Measurements from ENCODE around the gene ARL4C. TPM values are rescaled to one million over a fixed set of nuclear protein-coding genes. Genes with fewer than 3 reads are reported as not detected.

Gene ARL4C
- total RNA-seq, 5 donors from 2014 or later (not counting 1 experiment from before 2014, with no cell fraction given): 209 to 424 (median 294) TPM

DNA sequence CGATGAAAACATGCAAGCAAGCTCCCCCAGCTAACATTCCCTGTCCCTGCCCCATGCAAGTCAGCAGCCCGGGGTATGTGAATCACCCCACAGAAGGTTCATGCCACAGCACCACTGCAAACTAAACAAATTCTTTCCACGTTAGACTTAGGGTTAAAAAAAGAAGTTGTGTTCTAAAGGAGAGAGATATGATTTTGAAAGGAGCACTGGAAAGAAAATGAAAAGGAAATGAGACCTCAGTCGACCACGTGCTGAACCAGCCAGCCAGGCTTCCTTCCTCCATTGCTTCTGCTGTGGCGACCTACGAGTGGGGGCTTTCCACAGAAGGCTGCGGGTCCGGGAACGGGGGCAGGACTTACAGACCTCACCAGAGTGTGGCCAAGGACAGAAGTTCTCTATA is 52.0 kb downstream of the ARL4C start:
- POLR2A ChIA-PET: interaction anchor here in 1 of 2 donors (0.6 to 1.0 kb wide), 2 partner anchors 52 to 156 kb away, joined by 3 read pairs; partner anchors contain the start of gene ARL4C
- Histone ChIP-seq H3K27me3 (replicated peaks in 1 of 2; ENCODE audit: control insufficient read depth in 2 of 2, extremely low read depth in 1 of 2, insufficient read depth in 2 of 2, low read length in 1 of 2) (no peaks in the 10 kb centered on the region), H3K9me3 (no peaks in the 10 kb centered on the region), H3K4me3 (ENCODE audit: control insufficient read depth in 1 of 2, extremely low read depth in 1 of 2, low read length in 1 of 2) (no peak overlapping the region), H3K36me3 (ENCODE audit: control insufficient read depth in 2 of 2, extremely low read depth in 1 of 2, insufficient read depth in 1 of 2, low read length in 1 of 2) (peaks cover 0 to 7% of the 10 kb centered on the region in 2 donors), H3K4me1 (ENCODE audit: control insufficient read depth in 1 of 2, extremely low read depth in 1 of 2, insufficient read depth in 2 of 2, low read length in 2 of 2) (peaks cover 72 to 80% of the 10 kb centered on the region in 2 experiments), H3K27ac (ENCODE audit: low read length) (peak overlapping the region; percentile 98)
- peak overlapping the region; percentile 59 to 69 (median 69) for H3K4me3 Mint-ChIP-seq
- H3K27ac Mint-ChIP-seq: peak overlapping the region; percentile 95 to 98
- CTCF ChIA-PET: interaction anchor here (0.6 to 1.2 kb wide), 3 partner anchors 19 to 318 kb away, joined by 3 to 4 read pairs (median 3); no protein-coding TSS in a partner anchor
- no CpG with 5 or more reads among the region's 10 CpGs for WGBS (ENCODE audit: insufficient coverage)
- H3K36me3 Mint-ChIP-seq: peaks cover 8% of the 10 kb centered on the region
- DNase-seq (peak in 29 of 35 experiments; percentile 31 to 81 (median 55)), ATAC-seq (replicated peaks in 1 of 4) (peak in 2 of 4 experiments; percentile 13 to 21)
- peaks cover 2 to 3% (median 3%) of the 10 kb centered on the region in 3 donors for H3K9me3 Mint-ChIP-seq
- H3K4me1 Mint-ChIP-seq: peaks cover 84 to 95% (median 89%) of the 10 kb centered on the region in 3 donors
- H3K27me3 Mint-ChIP-seq: no peaks in the 10 kb centered on the region

GRCh38 chr2:234444242-234444730 is 52.6 kb downstream of the ARL4C start:
- peaks cover 6% of the 10 kb centered on the region for H3K36me3 Mint-ChIP-seq
- Histone ChIP-seq H3K4me1 (ENCODE audit: control insufficient read depth in 1 of 2, extremely low read depth in 1 of 2, insufficient read depth in 2 of 2, low read length in 2 of 2) (peaks cover 75 to 79% of the 10 kb centered on the region in 2 experiments), H3K9me3 (no peaks in the 10 kb centered on the region), H3K4me3 (ENCODE audit: control insufficient read depth in 1 of 2, extremely low read depth in 1 of 2, low read length in 1 of 2) (no peak overlapping the region), H3K36me3 (ENCODE audit: control insufficient read depth in 2 of 2, extremely low read depth in 1 of 2, insufficient read depth in 1 of 2, low read length in 1 of 2) (peaks cover 0 to 5% of the 10 kb centered on the region in 2 donors), H3K27me3 (replicated peaks in 1 of 2; ENCODE audit: control insufficient read depth in 2 of 2, extremely low read depth in 1 of 2, insufficient read depth in 2 of 2, low read length in 1 of 2) (no peaks in the 10 kb centered on the region), H3K27ac (ENCODE audit: low read length) (peak overlapping the region; percentile 98)
- ChIA-PET POLR2A (interaction anchor here in 1 of 2 donors (0.6 to 1.0 kb wide), 5 partner anchors 18 to 209 kb away, joined by 3 to 8 read pairs (median 3); partner anchors contain the start of gene ARL4C), CTCF (interaction anchor here in 1 of 2 donors (0.6 to 1.2 kb wide), 2 partner anchors 18 to 317 kb away, joined by 3 to 4 read pairs; no protein-coding TSS in a partner anchor)
- WGBS (ENCODE audit: insufficient coverage): no CpG with 5 or more reads among the region's 4 CpGs
- peaks cover 2 to 3% (median 3%) of the 10 kb centered on the region in 3 donors for H3K9me3 Mint-ChIP-seq
- peak overlapping the region; percentile 95 to 98 for H3K27ac Mint-ChIP-seq
- DNase-seq: no peak
- peak overlapping the region in 1 of 3 donors; percentile 59 for H3K4me3 Mint-ChIP-seq
- H3K27me3 Mint-ChIP-seq: no peaks in the 10 kb centered on the region
- peaks cover 85 to 95% (median 90%) of the 10 kb centered on the region in 3 donors for H3K4me1 Mint-ChIP-seq
- no peak for ATAC-seq (replicated peaks in 1 of 4)

Data from T-cell (primary cell).